GM21786 (cell line): ENCODE data around the gene HDAC4.

ENCODE experiments used
- ATAC-seq: cut with Tn5 transposase; IDR thresholded peaks from one replicate; pipeline ENCODE4 v1.9.1; 2021; ENCODE audit not compliant: unreplicated experiment

The HDAC4 gene

DNA sequence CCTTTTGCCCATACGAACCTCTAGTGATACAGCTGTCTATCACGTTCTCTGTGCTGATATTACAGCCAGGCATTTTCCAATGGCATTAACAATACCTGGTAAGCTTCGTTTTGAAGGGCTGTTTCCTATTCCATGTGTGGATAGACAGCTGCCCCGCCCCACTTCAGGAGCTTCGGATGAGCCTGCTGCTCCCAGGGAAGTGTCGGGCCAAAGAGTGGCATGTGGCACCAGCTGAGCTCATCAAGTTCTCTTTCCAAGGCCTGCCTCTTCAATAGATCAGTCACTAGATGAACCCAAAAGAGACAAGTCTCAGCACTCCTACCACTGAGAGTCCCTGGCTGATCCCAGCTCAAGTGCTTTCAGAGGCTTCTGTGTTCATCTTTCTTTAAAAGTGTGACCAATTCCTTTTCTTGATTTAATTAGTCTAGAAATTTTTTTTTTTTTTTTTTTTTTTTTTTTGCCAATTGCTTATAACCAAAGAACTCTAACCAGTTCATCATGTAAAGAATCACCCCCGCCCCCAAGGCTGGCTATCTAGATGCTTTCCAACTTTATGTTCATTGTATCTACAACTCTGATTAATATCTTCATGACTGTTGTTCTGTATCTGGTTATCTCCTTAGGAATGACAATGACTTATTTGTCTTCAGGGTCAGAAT, 46.6 kb downstream of the HDAC4 start:
- no peak for ATAC-seq

DNA sequence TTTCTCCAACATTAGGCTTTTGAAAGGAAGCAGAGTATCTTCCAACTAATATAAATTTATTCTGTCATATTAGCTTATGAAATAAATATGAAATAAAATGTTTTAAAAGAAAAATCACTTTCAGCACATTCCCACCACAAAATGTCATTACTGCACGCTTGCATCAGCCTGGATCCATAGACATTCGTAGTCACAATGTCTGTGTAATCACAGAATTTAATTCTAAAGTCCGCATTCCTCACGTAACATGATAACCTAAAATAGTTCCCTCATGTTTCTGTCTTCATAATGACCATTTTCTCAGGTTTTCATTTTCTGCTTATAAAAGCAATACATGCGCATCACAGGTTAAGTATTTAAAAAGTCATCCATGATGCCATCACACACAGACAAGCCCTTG, 47.1 kb downstream of the HDAC4 start:
- no peak for ATAC-seq

DNA sequence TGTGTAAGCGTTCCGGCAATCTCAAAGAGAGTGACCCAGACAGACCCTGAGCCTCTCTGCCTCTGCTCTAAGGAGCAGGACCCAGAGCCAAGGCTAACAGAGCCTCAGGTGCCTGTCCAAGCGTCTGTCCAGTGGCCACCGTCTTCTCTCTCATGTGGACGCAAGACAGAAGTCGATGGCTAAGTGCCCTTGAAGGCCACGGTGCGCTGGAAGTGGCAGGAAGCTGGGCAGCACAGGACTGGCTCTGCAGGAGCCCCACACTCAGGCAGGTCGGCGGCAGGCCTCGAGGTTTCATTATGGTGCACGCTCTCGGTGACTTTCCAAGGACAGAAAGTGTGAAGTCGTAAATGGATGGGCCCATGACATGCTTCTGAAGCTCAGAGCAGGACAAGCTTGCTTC, 49.1 kb downstream of the HDAC4 start:
- ATAC-seq = no peak

DNA sequence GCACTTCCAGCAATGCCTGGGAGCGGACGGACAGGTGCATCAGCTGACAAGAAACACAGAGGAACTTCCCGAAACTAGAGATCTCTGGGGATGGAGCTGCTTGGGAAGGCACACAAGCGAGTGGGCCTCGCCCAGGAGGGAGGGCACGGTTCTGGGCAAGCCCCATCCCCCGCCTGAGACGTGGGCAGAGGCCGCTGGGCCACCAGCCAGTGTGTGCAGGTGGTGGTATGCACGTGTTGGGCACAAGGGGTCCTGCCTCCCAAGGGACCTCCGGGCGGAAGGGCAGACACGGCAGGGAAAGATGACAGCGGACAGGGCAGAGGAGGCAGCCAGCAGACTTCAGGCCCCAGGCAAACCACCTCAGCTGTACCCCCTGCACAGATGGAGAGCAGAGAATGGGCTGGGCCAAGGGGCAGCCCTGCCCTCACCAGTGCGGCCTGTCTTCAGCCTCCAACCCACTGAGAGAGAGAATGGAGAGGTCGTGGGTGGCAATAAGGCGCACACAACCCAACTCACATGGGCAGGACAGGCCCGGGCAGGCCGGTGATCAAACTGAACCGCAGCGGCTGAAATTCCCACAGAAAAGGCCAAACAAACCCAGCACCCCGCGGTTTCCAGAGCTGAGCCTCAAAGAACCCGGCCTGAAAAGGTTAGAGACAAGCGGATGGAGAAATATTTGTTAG, 51.2 kb downstream of the HDAC4 start:
- no peak for ATAC-seq

DNA sequence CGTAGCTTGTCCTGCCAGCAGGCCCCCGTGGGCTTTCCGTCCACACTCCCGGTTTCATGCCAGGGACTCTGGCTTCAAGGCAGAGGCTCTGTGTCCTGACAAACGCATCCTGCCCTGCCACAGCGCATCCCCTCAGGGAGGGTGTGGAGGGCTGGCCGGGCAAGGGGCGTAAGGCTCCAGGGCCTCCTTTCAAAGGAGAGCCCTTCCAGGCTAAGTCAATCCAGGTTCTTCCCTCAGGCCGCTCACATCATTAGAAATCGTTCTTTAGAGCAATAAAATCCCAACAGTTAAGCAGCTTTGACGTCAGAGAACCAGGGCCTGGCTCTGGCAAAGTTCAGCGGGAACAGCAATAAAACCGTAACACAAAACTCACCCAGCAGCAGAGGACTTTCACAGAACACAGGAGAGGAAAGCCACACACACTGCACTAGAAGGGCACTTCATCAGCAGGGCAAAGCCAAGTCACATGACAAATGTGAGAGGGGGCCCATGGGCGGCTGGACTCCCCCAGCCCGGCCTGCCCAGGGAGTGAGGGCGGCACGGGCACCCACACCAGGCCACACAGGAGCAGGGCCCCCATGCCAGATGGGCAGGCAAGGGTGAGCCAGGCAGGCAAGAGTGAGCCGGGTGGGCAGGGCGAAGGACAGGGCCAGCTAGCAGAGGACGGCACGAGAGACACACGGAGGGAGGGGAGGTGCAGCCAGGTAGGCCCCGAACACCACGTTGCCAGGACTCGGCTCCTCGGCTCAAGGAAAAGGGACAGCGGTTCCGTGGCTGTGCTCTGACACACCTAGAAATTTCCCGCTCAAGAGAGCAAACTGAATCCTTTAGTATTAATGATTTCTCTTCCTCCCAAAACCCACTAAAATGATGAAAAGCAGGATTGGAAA, 52.0 kb downstream of the HDAC4 start:
- no peak for ATAC-seq

DNA sequence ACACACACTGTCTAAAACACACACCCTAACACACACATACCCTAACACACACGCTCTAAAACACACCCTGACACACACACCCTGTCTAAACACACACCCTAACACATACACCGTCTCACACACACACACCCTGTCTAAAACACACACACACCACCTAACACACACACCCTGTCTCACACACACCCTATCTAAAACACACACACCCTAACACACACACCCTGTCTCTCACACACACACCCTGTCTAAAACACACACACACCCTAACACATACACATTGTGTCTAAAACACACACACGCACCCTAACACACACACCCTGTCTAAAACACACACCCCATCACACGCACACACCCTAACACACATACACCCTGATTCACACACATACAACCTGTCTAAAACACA, 54.1 kb downstream of the HDAC4 start:
- ATAC-seq = no peak

DNA sequence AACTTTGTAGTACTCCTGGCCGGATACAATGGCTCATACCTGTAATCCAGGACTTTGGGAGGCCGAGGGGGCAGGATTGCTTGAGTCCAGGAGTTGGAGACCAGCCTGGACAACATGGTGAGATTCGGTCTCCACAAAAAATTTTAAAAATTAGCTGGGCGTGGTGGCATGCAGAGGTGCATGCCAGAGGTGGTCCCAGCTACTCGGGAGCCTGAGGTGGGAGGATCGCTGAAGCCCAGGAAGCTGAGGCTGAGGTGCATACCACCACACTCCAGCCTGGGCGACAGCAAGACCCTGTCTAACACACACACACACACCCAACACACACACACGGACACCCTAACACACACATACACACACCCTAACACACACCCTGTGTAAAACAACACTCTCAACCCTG, 55.6 kb downstream of the HDAC4 start:
- no peak for ATAC-seq

DNA sequence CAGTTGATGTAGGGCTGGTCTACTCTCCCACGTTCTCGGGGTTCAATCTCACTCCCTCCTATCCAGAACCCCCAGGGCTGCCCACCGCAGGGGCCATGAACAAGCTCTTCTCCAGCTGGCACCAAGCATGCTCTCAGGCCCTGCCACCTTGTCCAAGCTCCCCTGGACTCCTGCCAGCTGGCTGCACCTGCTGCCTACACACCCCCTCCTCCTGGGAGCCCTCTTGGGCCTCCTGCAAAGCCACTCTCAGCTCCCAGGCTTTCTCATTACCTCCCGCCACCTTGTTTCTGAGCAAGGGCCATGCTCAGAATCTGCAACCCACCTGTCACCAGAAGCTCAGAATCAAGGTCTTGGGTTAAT, 56.0 kb downstream of the HDAC4 start:
- no peak for ATAC-seq

DNA sequence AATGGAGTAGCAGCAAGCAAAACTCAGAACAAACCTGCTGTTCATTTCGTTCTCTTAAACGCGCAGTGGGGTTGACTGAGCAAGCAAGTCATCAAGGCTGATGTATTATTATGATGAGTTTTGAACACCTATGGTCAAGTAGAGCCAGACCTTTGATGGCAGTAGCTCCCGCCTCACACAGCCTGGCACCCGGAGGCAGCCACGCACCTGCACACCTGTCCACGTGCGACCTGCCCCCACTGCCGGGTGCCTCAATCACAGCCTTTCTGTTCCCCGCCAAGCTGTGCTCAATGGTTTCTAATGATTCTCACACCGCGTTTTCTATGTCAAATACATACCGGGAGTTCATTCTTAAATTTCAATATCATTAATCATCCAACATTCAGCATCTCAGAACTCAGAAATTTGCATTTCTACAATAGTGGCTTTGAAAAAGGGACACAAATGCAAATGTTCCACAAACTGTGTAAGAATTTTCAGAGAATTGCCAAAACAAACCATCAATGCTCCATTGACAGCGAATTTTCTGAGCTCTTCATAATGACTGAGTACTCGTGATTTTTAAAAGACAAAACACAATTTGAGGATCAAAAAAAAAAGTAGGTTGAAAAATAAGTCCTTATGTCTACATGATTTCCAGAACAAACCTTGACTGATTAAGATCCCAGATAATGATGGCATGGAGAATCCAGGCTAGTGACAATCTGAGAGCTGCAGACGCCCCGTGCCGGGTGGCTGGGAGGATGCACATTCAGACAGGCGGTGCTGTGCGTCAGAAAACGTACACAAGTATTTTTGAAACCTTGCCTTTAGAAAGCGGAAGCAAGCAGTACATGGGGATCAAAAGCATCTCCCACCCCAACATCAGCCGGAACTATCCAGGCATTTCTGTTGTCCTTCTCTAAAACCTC, 56.6 kb downstream of the HDAC4 start:
- ATAC-seq = no peak

DNA sequence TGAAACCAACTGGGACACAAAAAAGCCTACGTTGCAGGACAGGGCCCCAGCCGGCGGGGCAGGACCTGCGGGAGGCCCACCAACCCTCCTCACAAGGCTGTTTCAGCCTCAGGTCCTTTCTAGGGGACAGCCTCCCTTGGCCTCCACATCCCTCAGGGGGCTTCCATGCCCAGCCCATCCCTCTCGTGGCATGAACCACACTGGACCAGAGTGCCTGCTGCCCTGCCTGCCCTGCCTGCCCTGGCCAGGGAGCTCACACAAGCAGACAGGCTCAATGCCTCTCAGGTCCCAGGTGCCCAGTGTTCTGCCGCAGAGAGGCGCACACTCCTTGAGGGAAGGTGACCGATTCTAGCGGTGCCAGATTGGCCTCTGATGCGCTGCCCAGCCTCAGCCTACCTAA, 57.4 kb downstream of the HDAC4 start:
- no peak for ATAC-seq

DNA sequence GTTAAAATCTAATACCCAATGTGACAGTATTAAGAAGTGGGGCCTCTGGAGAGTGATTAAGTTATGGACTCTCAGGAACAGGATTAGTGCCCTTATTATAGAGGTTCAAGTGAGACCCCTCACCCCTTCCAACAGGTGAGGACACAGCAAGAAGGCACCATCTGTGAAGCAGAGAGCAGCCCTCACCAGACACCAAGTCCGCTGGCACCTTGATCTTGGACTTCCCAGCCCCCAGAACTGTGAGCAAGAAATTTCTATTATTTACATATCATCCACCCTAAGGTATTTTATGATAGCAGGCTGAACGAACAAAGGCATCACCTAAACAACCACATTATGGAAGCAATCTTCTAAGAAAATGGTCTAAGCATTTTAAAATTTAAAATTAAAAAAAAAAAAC, 59.0 kb downstream of the HDAC4 start:
- no peak for ATAC-seq

DNA sequence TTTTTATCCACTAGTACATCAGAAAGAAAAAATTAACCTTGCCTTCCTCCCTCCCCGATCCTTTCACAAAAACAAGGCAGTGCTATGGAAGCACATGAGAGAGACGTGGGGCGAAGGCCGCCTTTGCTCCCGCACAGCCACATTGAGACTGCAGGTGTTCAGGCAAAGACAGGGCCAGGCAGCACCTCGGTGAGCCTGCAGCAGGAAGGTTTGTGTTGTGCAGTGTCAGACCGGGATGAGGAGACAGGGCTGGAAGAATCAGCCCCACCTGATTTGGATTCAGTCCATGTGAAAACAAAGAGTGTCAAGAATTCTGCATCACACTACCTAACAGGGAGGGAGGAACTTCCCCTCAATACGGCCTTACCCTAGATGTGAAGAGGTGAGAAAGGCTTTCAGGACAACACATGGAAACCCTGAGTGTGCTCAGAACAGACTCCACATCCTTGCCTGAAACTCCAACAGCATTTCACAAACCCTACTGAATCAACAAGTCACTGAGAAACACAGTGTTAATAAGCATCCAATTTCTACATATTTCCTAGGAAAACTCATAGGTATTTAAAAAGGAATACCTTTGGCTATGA, 59.6 kb downstream of the HDAC4 start:
- ATAC-seq = no peak

DNA sequence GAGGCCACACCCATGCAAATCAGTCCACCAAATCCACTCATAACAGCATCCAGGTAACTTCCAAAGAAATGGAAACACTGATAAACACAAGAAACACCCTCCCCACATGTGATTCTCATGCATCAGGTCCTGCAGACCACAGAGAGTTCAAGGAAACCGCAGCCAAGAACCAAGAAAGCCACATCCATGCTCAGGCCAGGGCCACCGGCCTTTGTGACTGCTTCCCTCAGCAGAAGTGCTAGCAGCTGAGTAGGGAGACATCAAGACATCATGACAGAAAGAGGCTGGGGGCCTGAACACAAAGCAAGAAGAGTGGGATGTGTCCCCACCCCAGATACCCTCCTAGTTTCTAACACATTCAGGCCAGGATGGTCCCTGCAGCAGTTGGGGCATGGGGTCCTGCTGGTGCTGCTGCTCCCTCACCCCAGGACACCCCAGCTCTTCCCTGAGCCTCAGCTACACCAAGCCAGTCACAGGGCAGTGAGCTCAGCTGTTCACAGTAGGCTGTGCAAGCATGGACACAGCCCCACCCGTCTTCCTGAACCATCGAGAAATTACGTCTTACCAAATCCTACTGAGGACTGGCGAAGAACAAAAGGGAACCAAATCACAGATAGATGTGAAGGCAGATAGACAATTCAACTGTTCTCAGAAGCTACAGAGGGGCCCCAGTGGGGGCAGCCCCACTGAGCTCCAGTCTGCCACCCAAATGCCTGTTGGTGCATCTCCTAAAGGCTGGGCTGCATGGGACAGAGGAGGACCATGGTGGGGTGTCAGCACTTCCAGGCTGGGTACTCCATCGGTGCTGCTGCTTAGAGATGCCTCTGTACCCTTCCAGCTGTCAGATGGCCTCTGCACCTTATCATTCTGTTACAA, 60.9 kb downstream of the HDAC4 start:
- peak; percentile 85 for ATAC-seq

DNA sequence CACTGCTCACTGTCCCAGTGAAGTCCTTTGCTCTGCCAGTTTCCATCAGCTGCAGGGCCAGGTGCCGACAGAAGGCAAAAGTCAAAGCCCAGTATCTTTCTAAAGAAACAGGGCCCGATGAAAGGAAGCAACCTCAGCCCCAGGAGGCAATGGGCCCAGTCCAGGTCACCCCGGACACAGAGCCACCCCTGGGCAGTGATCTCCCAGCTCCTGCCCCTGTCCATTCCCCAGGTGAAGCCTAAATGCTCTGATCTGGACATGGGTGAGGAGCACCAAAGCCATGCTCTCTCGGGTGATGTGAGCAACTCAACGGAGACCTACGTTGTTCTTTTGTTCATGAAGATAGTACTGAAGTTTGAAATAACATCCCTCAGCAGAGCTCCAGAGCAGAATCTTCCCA, 61.6 kb downstream of the HDAC4 start:
- peak; percentile 4 for ATAC-seq

DNA sequence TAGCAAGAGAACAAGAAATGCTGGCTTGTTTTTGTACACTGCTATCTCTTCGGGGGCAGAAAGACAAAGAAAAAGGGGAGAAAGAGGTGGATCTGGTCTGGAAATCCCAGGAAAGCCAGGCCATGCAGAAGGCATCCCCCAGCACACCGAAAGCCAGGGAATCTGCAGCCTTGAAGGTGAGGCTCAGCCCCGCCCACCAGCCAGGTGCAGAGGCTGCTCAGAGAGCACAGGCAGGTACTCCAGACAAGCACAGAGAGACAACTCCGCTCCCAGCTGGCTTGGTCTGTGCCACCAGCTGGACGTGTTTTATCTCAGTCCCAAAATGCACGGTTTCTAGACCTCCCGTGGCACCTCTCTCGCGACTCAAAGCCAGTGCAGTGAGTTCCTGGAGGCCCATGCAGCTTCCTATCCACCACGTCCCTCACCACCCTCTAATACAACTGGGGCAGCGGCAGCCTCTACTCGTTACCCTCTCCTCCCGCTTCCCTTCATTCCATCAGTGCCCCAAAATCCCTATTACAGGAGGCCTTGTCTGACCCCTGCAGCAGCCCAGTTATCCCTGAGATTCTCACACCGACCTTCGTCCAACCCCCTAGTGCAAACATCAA, 62.8 kb downstream of the HDAC4 start:
- ATAC-seq = no peak

DNA sequence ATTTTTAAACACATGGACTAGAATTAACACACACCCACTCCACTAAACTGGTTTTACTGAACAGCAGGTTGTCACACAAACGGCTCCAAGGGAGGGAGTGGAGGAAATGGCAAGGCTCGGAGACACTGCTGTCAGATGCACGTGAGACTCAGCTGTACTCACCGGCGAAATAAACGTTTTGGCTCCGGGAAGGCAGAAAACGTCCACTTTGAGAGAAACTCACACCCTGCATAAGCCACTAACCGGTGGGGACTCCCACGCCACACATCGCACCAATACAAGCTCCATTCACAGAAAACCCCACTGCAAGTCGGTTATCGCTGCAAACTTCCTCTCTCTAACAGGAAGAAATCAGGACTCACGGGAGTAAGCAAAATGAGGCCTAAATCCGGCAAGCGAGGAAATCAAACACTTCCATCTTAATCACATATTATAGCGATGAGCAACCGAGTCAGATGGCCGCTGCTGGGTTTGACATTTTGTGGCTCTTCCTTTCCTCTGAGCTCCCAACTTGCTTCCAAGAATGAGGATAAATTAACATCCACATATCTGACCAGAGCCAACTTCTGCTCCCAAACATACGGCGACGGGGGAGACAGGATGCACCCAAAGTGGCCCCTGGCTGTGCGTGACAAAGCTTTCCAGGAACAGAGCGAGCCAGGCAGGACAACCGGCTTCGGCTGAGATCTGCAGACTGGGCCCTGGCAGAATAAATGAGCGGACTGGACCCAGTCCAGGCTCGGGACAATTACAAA, 63.5 kb downstream of the HDAC4 start:
- no peak for ATAC-seq

DNA sequence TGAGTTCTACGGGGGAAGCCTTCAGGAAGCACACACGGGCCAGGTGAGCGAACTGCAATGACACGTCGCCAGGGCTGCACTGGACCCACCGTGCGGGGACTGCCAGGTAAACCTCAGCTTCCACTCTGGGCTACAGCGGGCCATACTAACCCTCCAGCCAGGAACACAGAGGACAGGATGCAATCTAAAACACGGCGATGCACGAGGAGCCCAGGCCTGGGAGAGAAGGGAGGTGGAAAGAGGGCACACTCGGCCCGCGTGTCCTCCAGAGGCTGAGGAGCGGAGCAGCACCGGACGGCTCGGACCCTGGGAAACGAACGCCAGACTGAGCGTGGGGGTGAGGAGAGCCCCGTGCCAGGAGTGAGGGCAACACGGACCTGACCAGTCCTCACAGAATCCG, 69.3 kb downstream of the HDAC4 start:
- ATAC-seq = no peak

DNA sequence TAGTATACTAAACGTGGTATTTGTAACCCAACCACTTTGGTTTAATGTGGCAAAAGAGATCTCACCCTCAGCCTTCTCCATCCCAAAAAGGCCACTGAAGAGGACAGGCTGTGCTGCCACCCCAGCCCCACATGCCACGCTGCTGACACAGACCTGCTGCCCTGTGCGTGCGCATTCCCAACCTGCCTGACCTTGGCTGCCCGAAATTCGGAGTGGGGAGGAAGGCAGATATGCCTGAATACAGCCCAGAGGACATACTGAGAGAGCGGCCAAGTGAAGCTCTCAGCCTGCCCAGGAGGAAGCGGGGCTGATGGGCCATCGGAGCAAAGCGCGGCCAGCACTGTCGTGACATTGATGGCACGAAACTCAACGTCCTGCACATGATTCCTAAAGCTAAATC, 70.0 kb downstream of the HDAC4 start:
- ATAC-seq = no peak
